GM12873 (cell line): Measurements from ENCODE around the gene APBA2.

Source experiments
- TF ChIP-seq, protein P1 (sequence below): IDR thresholded peaks from 2 replicates; pipeline ENCODE4 v1.5.1; 2012; ENCODE audit warnings: low read depth, mild to moderate bottlenecking, moderate library complexity, low read length, control low read depth; ENCODE audit not compliant: insufficient read depth; ENCODE audit errors: missing control alignments

The APBA2 gene

GRCh38 chr15:29061746-29062145 lies 176.0 kb downstream of the APBA2 start:
- TF ChIP-seq, protein P1, sequence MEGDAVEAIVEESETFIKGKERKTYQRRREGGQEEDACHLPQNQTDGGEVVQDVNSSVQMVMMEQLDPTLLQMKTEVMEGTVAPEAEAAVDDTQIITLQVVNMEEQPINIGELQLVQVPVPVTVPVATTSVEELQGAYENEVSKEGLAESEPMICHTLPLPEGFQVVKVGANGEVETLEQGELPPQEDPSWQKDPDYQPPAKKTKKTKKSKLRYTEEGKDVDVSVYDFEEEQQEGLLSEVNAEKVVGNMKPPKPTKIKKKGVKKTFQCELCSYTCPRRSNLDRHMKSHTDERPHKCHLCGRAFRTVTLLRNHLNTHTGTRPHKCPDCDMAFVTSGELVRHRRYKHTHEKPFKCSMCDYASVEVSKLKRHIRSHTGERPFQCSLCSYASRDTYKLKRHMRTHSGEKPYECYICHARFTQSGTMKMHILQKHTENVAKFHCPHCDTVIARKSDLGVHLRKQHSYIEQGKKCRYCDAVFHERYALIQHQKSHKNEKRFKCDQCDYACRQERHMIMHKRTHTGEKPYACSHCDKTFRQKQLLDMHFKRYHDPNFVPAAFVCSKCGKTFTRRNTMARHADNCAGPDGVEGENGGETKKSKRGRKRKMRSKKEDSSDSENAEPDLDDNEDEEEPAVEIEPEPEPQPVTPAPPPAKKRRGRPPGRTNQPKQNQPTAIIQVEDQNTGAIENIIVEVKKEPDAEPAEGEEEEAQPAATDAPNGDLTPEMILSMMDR = no peak

GRCh38 chr15:29062179-29062591 lies 176.4 kb downstream of the APBA2 start:
- TF ChIP-seq, protein P1 = no peak

DNA sequence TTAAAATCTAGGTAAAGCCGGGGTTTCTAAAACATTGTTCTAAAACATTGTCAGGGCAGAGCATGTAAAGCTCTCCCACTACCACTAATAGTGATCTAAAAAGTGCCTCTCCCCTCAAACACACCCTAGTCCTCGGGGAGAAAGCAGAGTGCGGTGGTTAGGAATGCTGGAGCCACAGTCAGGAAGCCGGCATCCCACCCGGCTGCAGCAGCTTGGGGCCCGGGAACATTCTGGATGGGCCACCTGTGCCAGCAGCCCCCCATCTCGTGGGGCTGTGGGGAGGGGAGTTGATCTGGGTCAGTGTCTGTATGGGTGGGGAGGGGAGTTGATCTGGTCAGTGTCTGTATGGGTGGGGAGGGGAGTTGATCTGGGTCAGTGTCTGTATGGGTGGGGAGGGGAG lies 176.9 kb downstream of the APBA2 start:
- TF ChIP-seq, protein P1 = no peak

DNA sequence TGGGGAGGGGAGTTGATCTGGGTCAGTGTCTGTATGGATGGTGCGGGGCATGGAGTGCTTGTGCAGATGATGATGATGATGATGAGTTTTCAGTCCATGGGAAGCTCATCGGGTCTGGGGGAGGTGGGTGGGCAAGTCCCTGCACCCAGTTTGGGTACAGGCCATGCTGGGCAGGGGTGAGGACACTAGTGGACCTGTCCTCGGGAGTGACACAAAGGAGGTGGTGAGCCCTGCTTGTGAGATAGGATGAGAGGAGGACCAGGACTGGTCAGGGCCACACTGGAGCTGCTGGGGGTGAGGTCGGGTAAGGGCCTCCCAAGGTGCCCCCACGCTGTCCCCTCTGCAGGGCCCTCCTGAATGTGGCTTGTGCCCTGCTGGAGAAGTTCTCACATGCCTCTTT lies 177.9 kb downstream of the APBA2 start:
- TF ChIP-seq, protein P1 = no peak

- TF ChIP-seq, protein P1 = no peak
Observed at GRCh38 chr15:29064290-29064689, 178.5 kb downstream of the APBA2 start.

- TF ChIP-seq, protein P1 = no peak
Observed at GRCh38 chr15:29064731-29065130, 179.0 kb downstream of the APBA2 start.

DNA sequence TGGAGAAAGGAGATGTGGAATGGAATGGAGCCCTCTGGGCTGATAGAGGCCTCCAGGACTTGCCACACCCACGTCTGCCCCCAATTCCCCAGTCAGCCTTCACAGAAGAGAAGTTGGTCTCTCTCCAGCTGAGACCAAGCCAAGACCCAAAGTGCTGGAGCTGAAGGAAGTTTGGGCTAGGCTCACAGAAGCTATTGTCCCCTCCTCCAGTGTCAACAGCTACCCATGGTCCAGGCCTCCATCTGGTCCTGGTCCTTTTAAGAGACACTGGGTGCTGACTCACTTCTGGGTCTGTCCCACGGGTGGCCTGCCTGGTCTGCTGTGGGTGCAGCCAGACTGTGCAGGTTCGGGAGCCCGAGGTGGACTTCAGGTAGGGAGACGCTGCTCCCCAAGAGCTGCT lies 179.8 kb downstream of the APBA2 start:
- TF ChIP-seq, protein P1 = no peak
